Measurements from ENCODE around the gene MTG2.

- TF ChIP-seq EZH2phosphoT487 (IDR thresholded peaks at IDR 0.05; ENCODE audit: borderline replicate concordance, low read length) (no peak), CTCF (IDR thresholded peaks at IDR 0.05; ENCODE audit: low read depth, low read length, poor library complexity, severe bottlenecking) (no peak)
Observed at GRCh38 chr20:62222266-62222850, 39.5 kb downstream of the MTG2 start.
